DMS153 treated with DMSO at 0.1 percent for 48 hours (cell line): ENCODE measurements around the gene TEX55.
"Not testable (repeated sequence)": the region's sequence is repeated elsewhere in the genome, so short reads cannot be mapped to it uniquely, and the experiment has no call there.

Experiments
- DNase-seq: peaks from one replicate; lab custom pipeline; 2025; ENCODE audit not compliant: unreplicated experiment; lab: John Stamatoyannopoulos, UW

Gene TEX55

DNA sequence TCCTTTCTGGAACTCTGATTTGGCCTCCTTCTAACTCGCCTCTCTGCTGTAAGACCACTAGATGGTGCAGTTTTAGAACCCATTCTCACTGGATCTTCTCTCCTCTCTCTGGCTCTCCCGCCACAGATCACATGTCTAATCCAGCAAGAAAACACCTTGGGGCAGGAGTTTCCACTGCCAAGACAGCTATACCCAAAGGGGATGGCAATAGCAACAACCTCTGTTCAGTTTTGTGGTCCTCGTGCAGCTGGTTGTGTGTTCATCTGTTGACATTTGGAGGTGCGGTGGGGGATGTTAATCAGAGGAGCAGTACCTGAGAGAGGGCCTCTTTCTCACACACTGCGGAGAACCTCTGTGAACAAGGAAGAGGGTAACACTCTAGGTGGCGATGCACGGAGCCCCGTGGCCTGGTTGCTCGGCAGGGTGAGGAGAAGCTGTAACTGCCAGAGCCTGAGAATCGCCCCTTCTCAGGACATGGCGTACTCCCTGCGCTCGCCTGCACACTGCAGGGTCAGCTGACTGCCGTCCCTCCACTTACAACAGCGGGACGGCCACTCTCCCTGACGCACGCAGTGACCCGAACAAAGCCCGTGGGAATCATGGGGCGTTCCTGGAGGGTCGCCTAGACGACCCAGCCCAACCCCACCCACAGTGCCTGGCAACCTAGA is at the start of gene TEX55:
Gene TEX55 (plus strand): TSS at position 666 of the 668 bp plus-strand sequence. CDS start 25 bp downstream, outside the sequence.
- DNase-seq: peak; percentile 61

GRCh38 chr3:119098003-119098402 is 48.0 kb upstream of the TEX55 start:
- no peak for DNase-seq

DNA sequence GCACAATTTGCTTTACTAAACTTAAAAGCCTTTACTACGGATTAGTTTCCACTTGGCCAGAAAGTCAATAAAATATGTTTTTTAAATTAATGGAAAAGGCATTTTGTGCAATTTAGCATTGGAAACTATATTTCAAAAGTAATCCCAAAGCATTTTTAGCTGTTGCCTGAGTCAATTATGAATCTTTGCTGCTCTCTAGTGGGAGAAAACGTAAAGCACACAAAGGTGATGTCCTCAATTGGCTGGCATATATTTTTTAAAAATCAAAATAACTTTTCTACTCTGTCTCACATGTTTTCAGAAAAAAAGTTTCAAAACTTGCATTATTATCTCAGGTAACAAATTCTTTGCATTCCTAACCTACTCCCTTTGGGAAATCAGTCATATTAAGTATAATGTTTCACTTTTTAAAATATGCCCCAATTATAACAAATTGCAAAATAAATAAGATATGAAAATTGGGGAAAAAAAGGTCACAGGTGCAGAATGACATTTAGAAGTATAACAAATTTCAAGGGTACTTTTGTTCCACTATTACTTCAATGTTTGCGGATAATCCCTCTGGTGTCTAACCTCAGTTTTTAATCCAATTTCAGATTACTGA is 47.2 kb upstream of the TEX55 start:
- peak; percentile 3 for DNase-seq

- DNase-seq: no peak
Observed at GRCh38 chr3:119099785-119100184, 46.2 kb upstream of the TEX55 start.

- no peak for DNase-seq
Observed at GRCh38 chr3:119104031-119104430, 41.9 kb upstream of the TEX55 start.

GRCh38 chr3:119118330-119118729 is 27.6 kb upstream of the TEX55 start:
- not testable (repeated sequence) for DNase-seq

- DNase-seq: no peak
Observed at GRCh38 chr3:119120480-119120879, 25.5 kb upstream of the TEX55 start.

GRCh38 chr3:119122350-119122749 is 23.6 kb upstream of the TEX55 start:
- no peak for DNase-seq

GRCh38 chr3:119125342-119125741 is 20.6 kb upstream of the TEX55 start:
- DNase-seq: no peak

- no peak for DNase-seq
Observed at GRCh38 chr3:119125742-119126504, 20.0 kb upstream of the TEX55 start.

GRCh38 chr3:119130291-119130690 is 15.7 kb upstream of the TEX55 start:
- DNase-seq: not testable (repeated sequence)

- not testable (repeated sequence) for DNase-seq
Observed at GRCh38 chr3:119132291-119132690, 13.7 kb upstream of the TEX55 start.

- not testable (repeated sequence) for DNase-seq
Observed at GRCh38 chr3:119139360-119139759, 6.6 kb upstream of the TEX55 start.

- no peak for DNase-seq
Observed at GRCh38 chr3:119140466-119140865, 5.5 kb upstream of the TEX55 start.

DNA sequence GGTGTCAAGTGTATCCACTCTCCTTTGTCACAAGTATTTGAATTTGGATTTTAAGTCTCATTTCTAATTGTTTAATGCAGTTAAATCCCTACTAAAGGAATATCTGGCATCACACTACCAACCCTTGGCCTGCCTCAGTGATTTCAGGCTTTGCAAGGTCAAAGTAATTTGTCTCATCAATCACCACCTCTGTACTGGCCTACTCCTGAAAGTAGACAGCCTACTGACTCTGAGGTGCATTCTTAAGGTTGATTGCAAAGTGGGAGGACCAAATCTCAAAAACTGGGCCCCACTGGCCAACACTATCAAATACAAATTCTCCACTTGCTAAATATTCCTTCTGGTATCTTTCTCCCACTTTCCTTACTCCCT is 851 bp upstream of the TEX55 start:
- DNase-seq: no peak

DNA sequence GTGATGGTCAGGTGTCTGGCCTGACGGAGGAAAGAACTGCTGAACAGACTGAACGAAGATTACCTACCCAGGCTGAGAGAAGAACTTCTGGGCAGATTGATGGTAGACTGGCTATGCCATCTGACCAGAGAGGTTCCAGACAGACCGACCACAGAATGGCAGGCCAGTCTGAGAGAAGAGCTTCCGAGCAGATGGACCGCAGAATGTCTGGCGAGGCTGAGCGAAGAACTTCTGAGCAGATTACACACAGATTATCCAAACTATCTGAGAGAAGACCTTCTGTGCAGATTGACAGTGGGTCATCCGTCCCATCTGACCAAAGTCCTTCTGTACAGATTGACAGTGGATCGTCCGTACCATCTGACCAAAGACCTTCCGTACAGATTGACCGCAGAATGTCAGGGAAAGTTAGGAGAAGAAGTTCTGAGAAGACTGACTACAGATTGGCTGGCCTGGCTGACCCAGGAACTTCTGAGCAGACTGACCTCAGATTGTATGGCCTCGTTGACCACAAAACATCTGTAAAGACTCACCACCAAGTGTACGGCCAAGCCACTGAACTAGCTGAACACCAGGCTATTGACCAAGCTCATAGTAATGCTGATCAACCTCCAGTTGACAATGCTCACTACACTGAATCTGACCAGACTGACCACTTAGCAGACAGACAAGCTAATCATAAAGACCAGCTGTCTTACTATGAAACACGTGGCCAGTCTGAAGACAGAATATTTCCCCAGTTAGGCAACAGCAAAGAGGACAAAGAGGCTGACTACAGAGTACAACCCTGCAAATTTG is 812 bp downstream of the TEX55 start:
- DNase-seq: no peak

DNA sequence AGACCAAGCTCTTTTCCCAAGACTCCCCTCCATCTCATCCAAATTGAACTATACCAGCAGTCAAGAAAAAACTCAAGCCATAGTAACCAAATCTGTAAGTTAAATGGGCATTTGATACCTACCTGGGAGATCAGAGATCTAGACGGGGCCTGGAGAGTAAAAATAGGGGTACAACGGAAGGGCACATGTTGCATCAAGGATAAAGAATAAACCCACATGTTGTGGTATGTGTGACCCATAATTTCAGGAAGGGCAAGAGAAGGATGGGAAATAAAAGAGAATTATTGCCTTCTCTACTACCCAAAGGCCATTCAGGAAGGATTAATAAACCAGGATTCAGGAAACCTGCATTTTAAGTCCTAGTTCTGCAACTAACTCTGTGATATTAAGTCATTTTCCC is 1.5 kb downstream of the TEX55 start:
- DNase-seq: no peak

DNA sequence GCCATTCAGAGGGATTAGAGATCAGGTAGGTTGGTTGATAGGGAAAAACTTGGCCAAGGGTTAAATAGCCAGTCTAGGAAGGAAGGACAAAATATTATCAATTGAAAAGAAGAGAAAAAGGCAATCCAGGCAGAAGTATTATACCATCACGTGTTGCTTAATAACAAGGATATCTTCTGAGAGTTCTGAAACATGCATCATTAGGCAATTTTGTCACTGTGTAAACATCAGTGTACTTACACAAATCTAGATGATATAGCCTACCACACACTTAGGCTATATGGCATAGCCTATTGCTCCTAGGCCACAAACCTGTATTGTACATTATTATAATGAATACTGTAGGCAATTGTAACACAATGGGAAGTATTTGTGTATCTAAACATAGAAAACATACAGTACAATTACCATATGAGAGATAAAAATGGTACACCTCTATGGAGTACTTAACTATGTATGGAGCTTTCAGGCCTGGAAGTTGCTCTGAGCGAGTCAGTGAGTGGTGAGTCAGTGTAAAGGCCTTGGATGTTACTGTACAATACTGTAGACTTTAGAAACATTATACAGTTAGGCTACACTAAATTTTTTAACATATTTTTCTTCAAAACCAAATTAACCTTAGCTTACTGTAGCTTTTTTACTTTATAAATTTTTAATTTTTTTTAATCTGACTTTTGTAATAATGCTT is 2.7 kb downstream of the TEX55 start:
- DNase-seq: no peak

- DNase-seq: no peak
Observed at GRCh38 chr3:119149484-119149883, 3.5 kb downstream of the TEX55 start.

DNA sequence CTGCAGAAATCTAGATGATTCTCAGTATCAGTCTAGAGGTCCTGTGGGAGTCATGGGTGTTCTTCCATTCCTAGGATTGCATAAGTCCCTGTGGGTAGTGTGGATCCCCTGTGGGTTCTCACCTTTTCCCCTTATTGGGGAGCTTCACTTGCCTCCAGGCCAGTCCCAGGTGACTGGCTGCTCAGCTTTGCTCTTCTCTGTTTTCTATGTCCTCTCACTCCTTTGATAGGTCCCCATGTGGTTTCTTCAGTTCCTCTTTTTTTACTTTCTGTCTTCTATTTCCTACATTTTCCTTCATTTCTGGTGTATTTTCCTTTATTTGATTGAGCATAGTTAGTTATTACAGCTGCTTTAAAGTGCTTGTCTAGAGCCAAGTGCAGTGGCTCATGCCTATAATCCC is 10.9 kb downstream of the TEX55 start:
- DNase-seq: no peak

DNA sequence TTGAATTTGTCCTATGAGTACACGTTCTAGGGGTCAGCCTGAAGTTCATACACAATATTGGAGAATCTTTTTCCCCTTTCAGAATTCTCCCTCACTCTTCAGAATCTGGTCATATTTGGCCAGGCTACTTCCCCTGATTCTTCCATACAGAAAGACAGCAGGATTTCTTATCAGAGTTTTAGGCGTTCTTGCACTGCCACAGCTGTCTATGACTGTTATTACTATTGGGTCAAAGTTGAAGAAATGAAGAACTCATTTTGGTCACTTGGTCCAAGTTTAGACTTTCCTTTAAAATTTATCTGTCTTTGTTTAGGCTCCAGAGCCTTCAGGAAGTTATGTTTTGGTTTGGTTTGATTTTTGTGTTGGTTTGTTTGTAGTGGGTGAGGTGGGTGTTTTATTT is 12.0 kb downstream of the TEX55 start:
- no peak for DNase-seq
